Measurements from ENCODE around the gene CXXC4.

CXXC4 gene

DNA sequence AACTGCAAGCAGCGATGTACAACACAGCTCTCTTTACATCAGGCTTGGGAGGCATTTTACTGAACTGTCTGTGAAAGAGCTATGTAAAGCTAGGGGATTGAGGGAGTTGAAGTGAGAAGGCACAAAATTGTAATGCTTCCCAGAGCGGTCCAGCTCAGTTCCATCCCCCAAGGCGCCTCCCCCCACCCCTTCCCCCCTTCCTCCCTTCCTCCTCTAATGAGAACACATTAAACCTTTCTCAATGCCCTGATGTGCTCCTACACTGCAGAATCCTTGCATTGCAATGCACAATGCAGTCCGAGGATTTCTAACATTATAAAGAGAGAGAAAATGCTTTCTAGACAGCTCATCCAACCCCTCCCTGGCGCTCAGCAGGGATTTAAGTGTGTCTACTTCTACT lies 73.9 kb downstream of the CXXC4 start:
- DNase-seq (ENCODE audit: low read depth in 2 of 2), result no peak

Data from stimulated activated CD8-positive, alpha-beta memory T cell treated with anti-CD3 and anti-CD28 coated beads, Interleukin-2, amount 100 ng/mL, for 48 hours (primary cell).